Measurements from ENCODE around the gene GSTO1.

Gene GSTO1

GRCh38 chr10:104274762-104275721 lies 20.4 kb downstream of the GSTO1 start:
- no peak overlapping the region for H2BK5ac ChIP-seq (ENCODE audit: low read depth, low read length, poor library complexity)
- H2AK5ac ChIP-seq (ENCODE audit: low read length), result no peak overlapping the region
- peaks cover 0 to 2% of the 10 kb centered on the region in 2 experiments for H3K4me1 ChIP-seq (ENCODE audit: control insufficient read depth in 1 of 2, insufficient read depth in 2 of 2, low read length in 2 of 2)
- no peaks in the 10 kb centered on the region for H3K27me3 ChIP-seq (ENCODE audit: insufficient read depth, low read length)
- no peak overlapping the region for H3K27ac ChIP-seq (ENCODE audit: low read depth, low read length)
- no peak overlapping the region for H3K9ac ChIP-seq (ENCODE audit: low read length)
- H4K12ac ChIP-seq (ENCODE audit: low read depth, low read length), result no peak overlapping the region
- H3K36me3 ChIP-seq (ENCODE audit: control insufficient read depth in 1 of 2, insufficient read depth in 2 of 2, low read length in 2 of 2), result no peaks in the 10 kb centered on the region
- H3K4me2 ChIP-seq (ENCODE audit: low read length), result peak overlapping the region; percentile 75
- H3K18ac ChIP-seq (ENCODE audit: low read length), result no peak overlapping the region
- H2BK12ac ChIP-seq (ENCODE audit: low read length), result no peak overlapping the region
- H2AFZ ChIP-seq (ENCODE audit: insufficient read depth, low read length, poor library complexity), result no peak overlapping the region
- no CpG with 5 or more reads among the region's 42 CpGs for WGBS (ENCODE audit: extremely low coverage, insufficient coverage, insufficient read length)
- no peak overlapping the region for H4K91ac ChIP-seq (ENCODE audit: low read depth, low read length)
- no peak overlapping the region for H2BK120ac ChIP-seq (ENCODE audit: insufficient read depth, low read length, poor library complexity)
- H3K4me3 ChIP-seq (ENCODE audit: low read depth, low read length), result peak overlapping the region; percentile 53
- no peak overlapping the region for H3K4ac ChIP-seq (ENCODE audit: low read depth, low read length)
- H3K9me3 ChIP-seq (ENCODE audit: insufficient read depth, low read depth, low read length), result no peaks in the 10 kb centered on the region
- H3K23ac ChIP-seq (ENCODE audit: low read length), result no peak overlapping the region
- H3K79me1 ChIP-seq (ENCODE audit: low read length), result no peaks in the 10 kb centered on the region
- no peak overlapping the region for H3K14ac ChIP-seq (ENCODE audit: low read length)
- H4K8ac ChIP-seq (ENCODE audit: low read depth, low read length), result no peak overlapping the region
- peak; percentile 38 to 68 for DNase-seq
- H3K79me2 ChIP-seq (ENCODE audit: control insufficient read depth, insufficient read depth, low read length, poor library complexity), result no peaks in the 10 kb centered on the region

- Histone ChIP-seq H3K4me3 (ENCODE audit: low read depth, low read length) (no peak overlapping the region), H3K79me1 (ENCODE audit: low read length) (no peaks in the 10 kb centered on the region), H2BK5ac (ENCODE audit: low read depth, low read length, poor library complexity) (no peak overlapping the region), H2BK120ac (ENCODE audit: insufficient read depth, low read length, poor library complexity) (no peak overlapping the region), H3K4me2 (ENCODE audit: low read length) (no peak overlapping the region), H3K9me3 (ENCODE audit: insufficient read depth, low read depth, low read length) (no peaks in the 10 kb centered on the region), H3K23ac (ENCODE audit: low read length) (no peak overlapping the region), H3K4ac (ENCODE audit: low read depth, low read length) (no peak overlapping the region), H2AFZ (ENCODE audit: insufficient read depth, low read length, poor library complexity) (no peak overlapping the region), H3K18ac (ENCODE audit: low read length) (no peak overlapping the region), H2AK5ac (ENCODE audit: low read length) (no peak overlapping the region), H4K91ac (ENCODE audit: low read depth, low read length) (no peak overlapping the region), H3K27me3 (ENCODE audit: insufficient read depth, low read length) (no peaks in the 10 kb centered on the region), H3K14ac (ENCODE audit: low read length) (no peak overlapping the region), H3K4me1 (ENCODE audit: control insufficient read depth in 1 of 2, insufficient read depth in 2 of 2, low read length in 2 of 2) (peaks cover 0 to 2% of the 10 kb centered on the region in 2 experiments), H2BK12ac (ENCODE audit: low read length) (no peak overlapping the region), H3K79me2 (ENCODE audit: control insufficient read depth, insufficient read depth, low read length, poor library complexity) (no peaks in the 10 kb centered on the region), H3K36me3 (ENCODE audit: control insufficient read depth in 1 of 2, insufficient read depth in 2 of 2, low read length in 2 of 2) (no peaks in the 10 kb centered on the region), H3K27ac (ENCODE audit: low read depth, low read length) (no peak overlapping the region), H4K12ac (ENCODE audit: low read depth, low read length) (no peak overlapping the region), H3K9ac (ENCODE audit: low read length) (no peak overlapping the region), H4K8ac (ENCODE audit: low read depth, low read length) (no peak overlapping the region)
- no CpG with 5 or more reads among the region's 1 CpG for WGBS (ENCODE audit: extremely low coverage, insufficient coverage, insufficient read length)
- no peak for DNase-seq
Measured at GRCh38 chr10:104276192-104276591, 21.5 kb downstream of the GSTO1 start.

GRCh38 chr10:104277785-104278184 lies 23.1 kb downstream of the GSTO1 start:
- no peak overlapping the region for H2AK5ac ChIP-seq (ENCODE audit: low read length)
- no peak for DNase-seq
- no peak overlapping the region for H3K18ac ChIP-seq (ENCODE audit: low read length)
- H2BK120ac ChIP-seq (ENCODE audit: insufficient read depth, low read length, poor library complexity), result no peak overlapping the region
- no peak overlapping the region for H2BK12ac ChIP-seq (ENCODE audit: low read length)
- no peak overlapping the region for H3K4me3 ChIP-seq (ENCODE audit: low read depth, low read length)
- no peak overlapping the region for H3K14ac ChIP-seq (ENCODE audit: low read length)
- H3K27me3 ChIP-seq (ENCODE audit: insufficient read depth, low read length), result no peaks in the 10 kb centered on the region
- no peak overlapping the region for H3K27ac ChIP-seq (ENCODE audit: low read depth, low read length)
- no peak overlapping the region for H3K23ac ChIP-seq (ENCODE audit: low read length)
- no peak overlapping the region for H3K4ac ChIP-seq (ENCODE audit: low read depth, low read length)
- no peak overlapping the region for H4K12ac ChIP-seq (ENCODE audit: low read depth, low read length)
- H3K9me3 ChIP-seq (ENCODE audit: insufficient read depth, low read depth, low read length), result no peaks in the 10 kb centered on the region
- H3K79me1 ChIP-seq (ENCODE audit: low read length), result no peaks in the 10 kb centered on the region
- no peak overlapping the region for H3K4me2 ChIP-seq (ENCODE audit: low read length)
- H3K79me2 ChIP-seq (ENCODE audit: control insufficient read depth, insufficient read depth, low read length, poor library complexity), result no peaks in the 10 kb centered on the region
- no peak overlapping the region for H3K9ac ChIP-seq (ENCODE audit: low read length)
- WGBS (ENCODE audit: extremely low coverage, insufficient coverage, insufficient read length), result no CpG with 5 or more reads among the region's 2 CpGs
- H3K4me1 ChIP-seq (ENCODE audit: control insufficient read depth in 1 of 2, insufficient read depth in 2 of 2, low read length in 2 of 2), result peaks cover 0 to 2% of the 10 kb centered on the region in 2 experiments
- H4K91ac ChIP-seq (ENCODE audit: low read depth, low read length), result no peak overlapping the region
- no peak overlapping the region for H2AFZ ChIP-seq (ENCODE audit: insufficient read depth, low read length, poor library complexity)
- H2BK5ac ChIP-seq (ENCODE audit: low read depth, low read length, poor library complexity), result no peak overlapping the region
- H4K8ac ChIP-seq (ENCODE audit: low read depth, low read length), result no peak overlapping the region
- H3K36me3 ChIP-seq (ENCODE audit: control insufficient read depth in 1 of 2, insufficient read depth in 2 of 2, low read length in 2 of 2), result no peaks in the 10 kb centered on the region

- Histone ChIP-seq H3K27me3 (ENCODE audit: insufficient read depth, low read length) (no peaks in the 10 kb centered on the region), H4K91ac (ENCODE audit: low read depth, low read length) (no peak overlapping the region), H3K27ac (ENCODE audit: low read depth, low read length) (no peak overlapping the region), H3K79me1 (ENCODE audit: low read length) (no peaks in the 10 kb centered on the region), H3K4me2 (ENCODE audit: low read length) (no peak overlapping the region), H3K4ac (ENCODE audit: low read depth, low read length) (no peak overlapping the region), H3K36me3 (ENCODE audit: control insufficient read depth in 1 of 2, insufficient read depth in 2 of 2, low read length in 2 of 2) (no peaks in the 10 kb centered on the region), H2BK120ac (ENCODE audit: insufficient read depth, low read length, poor library complexity) (no peak overlapping the region), H3K14ac (ENCODE audit: low read length) (no peak overlapping the region), H4K12ac (ENCODE audit: low read depth, low read length) (no peak overlapping the region), H2BK12ac (ENCODE audit: low read length) (no peak overlapping the region), H3K4me3 (ENCODE audit: low read depth, low read length) (no peak overlapping the region), H3K18ac (ENCODE audit: low read length) (no peak overlapping the region), H2AK5ac (ENCODE audit: low read length) (no peak overlapping the region), H2AFZ (ENCODE audit: insufficient read depth, low read length, poor library complexity) (no peak overlapping the region), H3K79me2 (ENCODE audit: control insufficient read depth, insufficient read depth, low read length, poor library complexity) (no peaks in the 10 kb centered on the region), H3K23ac (ENCODE audit: low read length) (no peak overlapping the region), H4K8ac (ENCODE audit: low read depth, low read length) (no peak overlapping the region), H3K9me3 (ENCODE audit: insufficient read depth, low read depth, low read length) (no peaks in the 10 kb centered on the region), H2BK5ac (ENCODE audit: low read depth, low read length, poor library complexity) (no peak overlapping the region), H3K4me1 (ENCODE audit: control insufficient read depth in 1 of 2, insufficient read depth in 2 of 2, low read length in 2 of 2) (peaks cover 0 to 2% of the 10 kb centered on the region in 2 experiments), H3K9ac (ENCODE audit: low read length) (no peak overlapping the region)
- DNase-seq, result no peak
- WGBS (ENCODE audit: extremely low coverage, insufficient coverage, insufficient read length), result no CpG with 5 or more reads among the region's 3 CpGs
Measured at GRCh38 chr10:104279550-104280259, 25.0 kb downstream of the GSTO1 start.
